ENCODE measurements around the gene BICDL1. TPM values are rescaled to one million over a fixed set of nuclear protein-coding genes. Genes with fewer than 3 reads are reported as not detected.

The BICDL1 gene
- total and polyA plus RNA-seq, 2 of the 4 experiments (the other 2 are of a cell fraction): not detected

GRCh38 chr12:120132863-120133385 is 143.9 kb downstream of the BICDL1 start:
- Histone ChIP-seq H3K9me3 (ENCODE audit: control insufficient read depth, insufficient read depth, low read length) (no peaks in the 10 kb centered on the region), H4K20me1 (ENCODE audit: insufficient read depth, low read length) (no peaks in the 10 kb centered on the region; the same call in 1 of the 2 replicates), H2BK20ac (ENCODE audit: low read depth, low read length) (no peak overlapping the region), H2BK5ac (ENCODE audit: low read depth, low read length, poor library complexity, severe bottlenecking) (no peak overlapping the region), H3K9ac (ENCODE audit: low read depth, low read length) (no peak overlapping the region), H3K4ac (ENCODE audit: low read depth, low read length) (no peak overlapping the region), H3K9me1 (ENCODE audit: insufficient read depth, low read length) (peaks cover under 1% of the 10 kb centered on the region; the same call in 1 of the 2 replicates), H3K18ac (ENCODE audit: low read depth, low read length) (no peak overlapping the region), H2BK120ac (ENCODE audit: low read depth, low read length) (no peak overlapping the region), H4K91ac (ENCODE audit: insufficient read depth, low read depth, low read length) (no peak overlapping the region), H2AK9ac (replicated peaks; ENCODE audit: low read depth, low read length, poor library complexity) (no peak overlapping the region), H3K36me3 (ENCODE audit: control insufficient read depth, insufficient read depth, low read length) (peaks cover 88% of the 10 kb centered on the region), H2BK15ac (ENCODE audit: low read depth, low read length) (no peak overlapping the region), H3K14ac (replicated peaks; ENCODE audit: low read depth, low read length) (no peak overlapping the region), H3K23ac (ENCODE audit: low read depth, low read length) (no peak overlapping the region), H3K4me3 (ENCODE audit: insufficient read depth, low read depth, low read length) (no peak overlapping the region), H3K56ac (ENCODE audit: extremely low read depth, insufficient read depth, low read length) (no peak overlapping the region), H4K8ac (ENCODE audit: low read depth in 2 of 2, low read length in 2 of 2) (no peak overlapping the region), H3K27ac (ENCODE audit: insufficient read depth, low read length) (no peak overlapping the region), H4K5ac (ENCODE audit: low read depth, low read length) (no peak overlapping the region), H3K79me1 (ENCODE audit: low read depth in 1 of 2, low read length in 2 of 2) (peaks cover 10 to 24% of the 10 kb centered on the region in 2 experiments; a peak in 3 of 4 replicates), H2AFZ (replicated peaks; ENCODE audit: low read length, poor library complexity) (no peak overlapping the region), H2AK5ac (ENCODE audit: low read depth, low read length) (no peak overlapping the region), H3K4me2 (ENCODE audit: low read depth, low read length) (no peak overlapping the region), H3K27me3 (ENCODE audit: control insufficient read depth, insufficient read depth, low read length) (no peaks in the 10 kb centered on the region), H3K4me1 (ENCODE audit: control insufficient read depth, insufficient read depth, low read length) (no peaks in the 10 kb centered on the region)
- dilution Hi-C loops (cut with HindIII; ENCODE audit: low sequenced_read_pairs, unreplicated experiment): no loop called here
- in situ Hi-C loops (cut with MboI; ENCODE audit: low sequenced_read_pairs): no loop called here
- no peak for ATAC-seq (ENCODE audit: low read depth)
- intact Hi-C loops (cut with micrococcal nuclease): no loop called here
- no peak for DNase-seq
- 100% methylated on average over 1 of the region's 6 CpGs; no CpG with 5 or more reads in 1 of the 2 experiments for WGBS, 2 experiments (ENCODE audit: extremely low coverage in 2 of 2, insufficient read length in 1 of 2)
- POLR2A ChIA-PET (ENCODE audit: unreplicated experiment): no interaction called here
- TF ChIP-seq POLR2A (IDR thresholded peaks at IDR 0.05; ENCODE audit: low read depth, low read length) (no peak), RAD21 (IDR thresholded peaks at IDR 0.05; ENCODE audit: low read length) (no peak), MAZ (IDR thresholded peaks at IDR 0.05; ENCODE audit: borderline replicate concordance, low read depth, low read length) (no peak), CHD1 (IDR thresholded peaks at IDR 0.05; ENCODE audit: low read depth, low read length) (no peak), MAFK (IDR thresholded peaks at IDR 0.05; ENCODE audit: low read depth, low read length) (no peak), CEBPB (IDR thresholded peaks at IDR 0.05; ENCODE audit: low read depth, low read length) (no peak), RCOR1 (IDR thresholded peaks at IDR 0.05; ENCODE audit: insufficient replicate concordance, low read length) (no peak), ELK1 (IDR thresholded peaks at IDR 0.05; ENCODE audit: borderline replicate concordance, low read depth, low read length) (no peak)
- TF ChIP-seq, protein P1, sequence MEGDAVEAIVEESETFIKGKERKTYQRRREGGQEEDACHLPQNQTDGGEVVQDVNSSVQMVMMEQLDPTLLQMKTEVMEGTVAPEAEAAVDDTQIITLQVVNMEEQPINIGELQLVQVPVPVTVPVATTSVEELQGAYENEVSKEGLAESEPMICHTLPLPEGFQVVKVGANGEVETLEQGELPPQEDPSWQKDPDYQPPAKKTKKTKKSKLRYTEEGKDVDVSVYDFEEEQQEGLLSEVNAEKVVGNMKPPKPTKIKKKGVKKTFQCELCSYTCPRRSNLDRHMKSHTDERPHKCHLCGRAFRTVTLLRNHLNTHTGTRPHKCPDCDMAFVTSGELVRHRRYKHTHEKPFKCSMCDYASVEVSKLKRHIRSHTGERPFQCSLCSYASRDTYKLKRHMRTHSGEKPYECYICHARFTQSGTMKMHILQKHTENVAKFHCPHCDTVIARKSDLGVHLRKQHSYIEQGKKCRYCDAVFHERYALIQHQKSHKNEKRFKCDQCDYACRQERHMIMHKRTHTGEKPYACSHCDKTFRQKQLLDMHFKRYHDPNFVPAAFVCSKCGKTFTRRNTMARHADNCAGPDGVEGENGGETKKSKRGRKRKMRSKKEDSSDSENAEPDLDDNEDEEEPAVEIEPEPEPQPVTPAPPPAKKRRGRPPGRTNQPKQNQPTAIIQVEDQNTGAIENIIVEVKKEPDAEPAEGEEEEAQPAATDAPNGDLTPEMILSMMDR (conservative IDR thresholded peaks at IDR 0.05; ENCODE audit: low read depth, low read length): no peak
- TF ChIP-seq, protein P2, sequence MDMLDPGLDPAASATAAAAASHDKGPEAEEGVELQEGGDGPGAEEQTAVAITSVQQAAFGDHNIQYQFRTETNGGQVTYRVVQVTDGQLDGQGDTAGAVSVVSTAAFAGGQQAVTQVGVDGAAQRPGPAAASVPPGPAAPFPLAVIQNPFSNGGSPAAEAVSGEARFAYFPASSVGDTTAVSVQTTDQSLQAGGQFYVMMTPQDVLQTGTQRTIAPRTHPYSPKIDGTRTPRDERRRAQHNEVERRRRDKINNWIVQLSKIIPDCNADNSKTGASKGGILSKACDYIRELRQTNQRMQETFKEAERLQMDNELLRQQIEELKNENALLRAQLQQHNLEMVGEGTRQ (IDR thresholded peaks at IDR 0.05; ENCODE audit: low read depth, low read length): no peak
- no TSS peak for BruUV-seq (replicated peaks)
- CTCF ChIA-PET: no interaction called here

All from IMR-90 (cell line).